GM21717 (cell line): ENCODE data around the gene KCNMB1.

ENCODE experiments used
- ATAC-seq: cut with Tn5 transposase; IDR thresholded peaks from one replicate; pipeline ENCODE4 v1.9.1; 2021; ENCODE audit warnings: mild to moderate bottlenecking, moderate library complexity; ENCODE audit not compliant: unreplicated experiment

Gene KCNMB1

GRCh38 chr5:170388818-170389549 is at the start of gene KCNMB1:
Gene KCNMB1 (minus strand): TSS chr5:170389367. CDS start chr5:170385447, 3,920 bp downstream.
- no peak for ATAC-seq

GRCh38 chr5:170438581-170438980 is 49.4 kb upstream of the KCNMB1 start:
- no peak for ATAC-seq

GRCh38 chr5:170437621-170438375 is 48.6 kb upstream of the KCNMB1 start:
- no peak for ATAC-seq

DNA sequence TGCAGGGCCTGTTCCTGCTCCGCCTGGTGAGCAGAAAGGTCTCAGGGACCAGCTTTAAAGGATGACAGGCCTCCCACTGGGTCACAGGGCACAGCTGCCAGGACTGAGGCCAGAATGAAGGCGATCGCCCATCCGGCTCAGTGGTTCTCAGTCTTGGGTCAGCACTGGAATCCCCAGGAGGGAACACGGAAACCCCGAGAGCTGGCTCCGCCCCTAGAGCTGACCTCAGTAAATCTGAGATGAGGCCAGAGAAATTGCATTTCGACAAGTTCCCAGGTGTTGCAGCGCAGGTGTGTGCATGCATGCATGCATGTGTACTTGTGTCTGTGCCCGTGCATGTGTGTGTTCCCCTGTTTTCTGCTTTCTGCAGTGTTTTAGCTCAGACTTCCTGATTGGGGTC is 47.2 kb upstream of the KCNMB1 start:
- ATAC-seq = no peak

- peak; percentile 58 for ATAC-seq
Measured at GRCh38 chr5:170434966-170435605, 45.9 kb upstream of the KCNMB1 start.

GRCh38 chr5:170432669-170433068 is 43.5 kb upstream of the KCNMB1 start:
- ATAC-seq = no peak

GRCh38 chr5:170431571-170431970 is 42.4 kb upstream of the KCNMB1 start:
- no peak for ATAC-seq

GRCh38 chr5:170430866-170431437 is 41.8 kb upstream of the KCNMB1 start:
- ATAC-seq = no peak

DNA sequence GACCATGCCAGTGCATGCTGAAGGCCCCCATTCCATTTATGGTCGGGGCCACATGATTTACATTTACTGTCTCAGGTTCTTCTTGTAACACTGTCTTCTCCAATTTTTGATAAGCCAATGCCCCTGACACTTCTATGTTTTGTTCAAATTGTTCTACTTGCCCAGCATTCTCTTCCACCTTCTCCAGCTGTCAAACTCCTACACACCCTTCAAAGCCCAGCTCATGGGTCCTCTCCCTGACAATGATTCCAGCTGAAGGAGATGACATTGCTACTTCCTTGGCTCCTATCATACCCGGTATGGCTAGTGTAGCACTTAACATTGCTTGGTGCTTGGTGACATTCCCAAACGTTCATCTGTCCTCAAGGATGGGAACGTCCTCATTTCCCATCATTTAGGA is 41.1 kb upstream of the KCNMB1 start:
- ATAC-seq = no peak

GRCh38 chr5:170429014-170429413 is 39.8 kb upstream of the KCNMB1 start:
- no peak for ATAC-seq

GRCh38 chr5:170427672-170428236 is 38.6 kb upstream of the KCNMB1 start:
- ATAC-seq = no peak

- no peak for ATAC-seq
Measured at GRCh38 chr5:170426786-170427185, 37.6 kb upstream of the KCNMB1 start.

DNA sequence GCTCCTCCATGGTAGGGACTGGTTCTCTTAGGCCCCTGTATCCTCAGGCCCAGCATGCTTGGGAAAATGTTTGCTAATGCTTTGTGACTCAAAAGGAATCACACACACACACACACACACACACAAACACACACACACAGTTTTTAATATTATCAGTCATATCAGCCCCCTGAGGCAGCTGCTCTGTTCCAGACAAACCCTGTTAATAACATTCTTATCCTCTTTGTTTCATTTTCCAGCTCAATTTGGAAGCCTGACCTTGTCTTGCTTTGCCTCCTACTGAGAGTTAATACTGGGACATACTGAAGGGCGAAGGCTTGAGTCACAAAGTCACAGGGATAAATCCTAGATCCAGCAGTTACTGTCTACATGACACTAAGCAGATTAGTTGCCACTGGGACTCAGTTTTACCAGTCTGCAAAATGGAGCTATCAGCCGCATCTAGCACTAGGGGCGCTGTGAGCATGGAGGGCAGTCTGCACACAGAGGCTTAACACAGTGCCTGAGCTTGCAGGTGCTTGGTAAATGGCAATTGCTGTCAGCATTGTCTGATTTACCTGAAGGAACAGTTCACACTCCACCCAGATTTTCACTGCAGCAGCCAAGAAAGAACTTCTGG is 37.1 kb upstream of the KCNMB1 start:
- no peak for ATAC-seq

- ATAC-seq = no peak
Measured at GRCh38 chr5:170425731-170426130, 36.6 kb upstream of the KCNMB1 start.

DNA sequence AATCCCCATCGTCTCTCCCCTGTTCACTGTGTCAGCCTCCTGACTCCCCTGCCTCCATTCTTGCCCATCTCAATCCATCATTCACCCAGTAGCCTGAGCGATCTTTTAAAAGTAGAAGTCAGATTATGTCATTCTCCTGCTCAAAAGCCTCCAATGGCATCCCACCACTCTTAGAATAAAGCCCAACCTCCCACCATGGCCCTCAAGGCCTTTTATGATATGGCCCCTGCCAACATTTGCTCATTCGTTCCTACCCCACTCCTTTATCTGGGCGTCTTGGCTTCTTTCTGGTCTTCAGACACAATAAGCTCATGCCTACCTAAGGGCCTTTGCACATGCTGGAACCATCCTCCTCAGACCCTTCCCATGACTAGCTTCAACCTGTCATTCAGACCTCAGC is 35.5 kb upstream of the KCNMB1 start:
- ATAC-seq = no peak

DNA sequence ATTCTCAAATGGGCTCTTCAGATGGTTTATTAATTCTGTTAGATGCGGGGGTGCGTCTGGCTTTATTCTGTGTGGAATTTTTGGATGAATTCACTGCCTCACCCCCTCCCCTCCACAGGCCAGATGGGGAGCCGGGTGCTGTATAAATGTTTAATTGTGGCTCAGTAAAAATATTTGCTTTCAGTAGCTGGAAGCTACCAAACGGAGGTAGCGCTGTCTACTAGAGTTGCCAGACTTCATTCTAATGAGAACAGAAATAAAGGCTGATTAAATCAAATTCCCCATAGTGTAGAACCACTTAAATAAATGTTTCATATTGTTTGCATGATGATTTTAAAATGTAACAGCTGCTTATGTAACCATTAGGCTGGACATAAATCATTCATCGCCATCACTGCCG is 34.5 kb upstream of the KCNMB1 start:
- ATAC-seq = no peak

DNA sequence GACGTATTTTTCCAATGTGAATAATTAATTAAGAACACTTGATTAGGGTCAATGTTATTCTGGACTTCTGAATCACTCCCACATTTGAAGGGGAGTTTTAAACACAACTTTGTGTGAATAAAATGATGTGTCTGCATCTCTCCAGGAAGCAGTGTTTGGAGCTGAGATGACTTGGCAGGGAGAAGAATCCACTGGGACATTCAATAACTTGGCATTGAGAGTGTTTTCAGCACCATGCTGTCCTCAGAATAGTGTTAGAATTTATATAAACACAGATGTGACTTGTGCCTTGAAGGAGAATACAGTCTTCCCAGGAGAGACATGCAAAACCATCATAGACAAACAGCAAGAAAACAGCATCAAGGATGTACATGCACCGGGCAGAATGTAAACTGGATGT is 32.7 kb upstream of the KCNMB1 start:
- no peak for ATAC-seq

DNA sequence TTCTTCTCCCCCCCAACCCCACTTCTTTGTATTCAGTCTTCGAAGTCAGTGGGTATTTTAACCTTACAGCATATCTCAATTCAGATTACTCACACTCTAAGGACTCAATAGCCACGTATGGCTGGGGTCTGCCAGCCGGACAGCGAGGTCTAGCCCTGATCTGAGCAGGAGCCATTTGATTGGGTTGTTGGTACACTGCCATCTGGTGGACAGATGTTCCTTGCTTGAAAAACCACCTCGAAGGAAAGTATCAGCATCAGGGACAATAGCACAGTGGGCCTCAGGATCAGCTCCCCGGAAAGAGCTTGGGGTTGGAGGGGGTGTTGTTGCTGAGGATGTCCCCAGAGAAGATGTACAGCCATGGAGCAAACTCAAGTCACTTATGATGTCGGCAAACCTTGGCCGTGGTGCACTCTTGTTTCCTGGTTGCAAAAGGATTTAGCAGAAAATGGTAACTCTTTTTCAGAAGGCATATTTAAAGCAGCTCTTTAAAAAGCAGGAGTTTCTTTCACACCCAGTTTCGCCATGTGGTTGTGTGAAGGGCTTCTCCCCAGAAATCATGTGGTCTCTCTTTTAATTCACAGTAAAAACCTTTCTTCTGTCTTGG is 31.7 kb upstream of the KCNMB1 start:
- ATAC-seq = no peak

DNA sequence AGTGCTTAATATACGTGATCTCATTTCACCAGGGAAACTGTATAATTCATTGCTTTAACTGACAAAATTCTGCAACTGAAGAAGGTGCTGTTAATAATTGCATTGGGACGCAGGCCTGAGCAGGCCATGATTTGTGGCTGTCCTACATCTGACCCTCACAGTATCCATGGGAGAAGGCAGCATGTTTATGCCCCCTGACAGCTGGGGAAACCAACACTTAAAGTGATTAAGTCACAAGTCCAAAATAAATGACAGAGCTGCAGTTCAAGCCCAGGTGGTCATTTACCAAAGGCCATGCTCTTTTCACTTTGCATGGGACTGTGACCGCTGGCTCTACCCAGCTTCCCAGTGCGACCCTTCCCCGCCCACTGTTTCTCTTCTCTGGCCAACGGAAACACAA is 30.5 kb upstream of the KCNMB1 start:
- no peak for ATAC-seq

DNA sequence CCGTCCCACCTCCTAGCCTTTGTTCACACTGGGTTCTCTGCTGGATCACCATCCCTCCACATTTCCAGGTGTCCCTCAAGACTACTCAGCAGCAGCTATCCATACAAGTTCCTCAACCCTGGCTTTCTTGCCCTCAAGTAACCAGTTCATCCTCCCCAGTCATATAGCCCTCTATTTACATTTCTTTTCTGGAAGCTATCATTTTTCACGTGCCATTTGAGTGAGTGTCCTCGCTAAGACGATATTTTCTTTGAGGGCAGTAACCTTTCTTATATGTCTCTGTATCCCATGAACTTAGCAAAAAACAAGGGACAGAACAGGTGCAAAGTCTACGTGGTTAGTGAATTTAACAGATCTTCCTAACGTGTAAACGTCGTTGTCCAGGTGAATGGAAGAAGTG is 29.6 kb upstream of the KCNMB1 start:
- ATAC-seq = no peak
